K562 (cell line): Measurements from ENCODE around the gene CEP131. TPM values are rescaled to one million over a fixed set of nuclear protein-coding genes. Genes with fewer than 3 reads are reported as not detected.

Experiments
- ARID1B ChIP-seq: fragments of 450-650 bp; IDR thresholded peaks from 2 replicates; pipeline ENCODE4 v1.6.1; 2016; ENCODE audit warnings: antibody characterized with exemption, mild to moderate bottlenecking, inconsistent platforms
- ATF1 ChIP-seq, 2 experiments: fragments of 450-650 bp in 1 of 2; IDR thresholded peaks; 2 replicates each; pipeline ENCODE4 v1.6.1; 2016; ENCODE audit warnings: missing compliant biosample characterization in 1 of 2, missing genetic modification characterization in 1 of 2
- CBFA2T2 ChIP-seq: fragments of 450-650 bp; conservative IDR thresholded peaks from 2 replicates; pipeline ENCODE4 v1.6.1; 2017; ENCODE audit warnings: mild to moderate bottlenecking
- FOSL1 ChIP-seq: fragments of 200-800 bp; sonication (Bioruptor generic); conservative IDR thresholded peaks from 2 replicates; pipeline ENCODE4 v1.6.1; 2016; ENCODE audit warnings: missing genetic modification characterization, missing compliant biosample characterization
- HDAC2 ChIP-seq: fragments of 450-650 bp; IDR thresholded peaks from 2 replicates; pipeline ENCODE4 v1.6.1; 2016; ENCODE audit warnings: mild to moderate bottlenecking
- KDM1A ChIP-seq, 2 experiments: fragments of 450-650 bp; IDR thresholded peaks; 2 replicates each; pipeline ENCODE4 v1.6.1; 2016; ENCODE audit warnings: mild to moderate bottlenecking in 2 of 2
- KLF16 ChIP-seq: IDR thresholded peaks from 2 replicates; pipeline ENCODE4 v1.6.1; 2016; ENCODE audit warnings: antibody characterized with exemption
- MECOM ChIP-seq: fragments of 250-450 bp; sonication (Bioruptor Pico); IDR thresholded peaks from 2 replicates; pipeline ENCODE4 v1.8.0; 2022; ENCODE audit warnings: inconsistent platforms
- NCOR1 ChIP-seq: fragments of 450-650 bp; IDR thresholded peaks from 2 replicates; pipeline ENCODE4 v1.6.1; 2016; ENCODE audit warnings: mild to moderate bottlenecking, moderate library complexity
- PHB ChIP-seq: fragments of 250-450 bp; sonication (Bioruptor Pico); IDR thresholded peaks from 2 replicates; pipeline ENCODE4 v1.5.0; 2021
- PRMT5 ChIP-seq: sonication (generic); formaldehyde crosslinking; IDR thresholded peaks from 2 replicates; pipeline ENCODE4 v1.5.0; 2020; ENCODE audit warnings: missing genetic modification reagents
- SMAD2 ChIP-seq: fragments of 150-350 bp; IDR thresholded peaks from 2 replicates; pipeline ENCODE4 v1.6.1; 2014; ENCODE audit warnings: low read depth, mild to moderate bottlenecking, low read length
- SMARCA5 ChIP-seq: fragments of 450-650 bp; IDR thresholded peaks from 2 replicates; pipeline ENCODE4 v1.6.1; 2016
- TAL1 ChIP-seq: fragments of 450-650 bp; IDR thresholded peaks from 2 replicates; pipeline ENCODE4 v1.6.1; 2016; ENCODE audit warnings: mild to moderate bottlenecking
- TCF7 ChIP-seq: sonication (generic); IDR thresholded peaks from 2 replicates; pipeline ENCODE4 v1.6.1; 2016; ENCODE audit warnings: antibody characterized with exemption, borderline replicate concordance
- TEAD1 ChIP-seq, 2 experiments: fragments of 450-650 bp in 1 of 2; sonication (generic) in 1 of 2; formaldehyde crosslinking; IDR thresholded peaks; 2 replicates each; pipeline versions ENCODE4 v1.4.0 to v1.8.0; 2020 to 2022; ENCODE audit warnings: mild to moderate bottlenecking in 2 of 2, missing genetic modification reagents in 1 of 2
- TFAM ChIP-seq: fragments of 250-450 bp; sonication (Bioruptor Pico); conservative IDR thresholded peaks from 2 replicates; pipeline ENCODE4 v1.5.0; 2021; ENCODE audit warnings: mild to moderate bottlenecking, moderate library complexity
- TGIF2 ChIP-seq: sonication (generic); formaldehyde crosslinking; IDR thresholded peaks from 2 replicates; pipeline ENCODE4 v1.8.1; 2022; ENCODE audit warnings: mild to moderate bottlenecking, missing genetic modification reagents, moderate library complexity
- ZNF282 ChIP-seq: sonication (generic); formaldehyde crosslinking; IDR thresholded peaks from 2 replicates; pipeline ENCODE4 v1.8.1; 2023; ENCODE audit warnings: missing genetic modification reagents
- ZNF766 ChIP-seq: fragments of 200-800 bp; sonication (Bioruptor generic); conservative IDR thresholded peaks from 2 replicates; pipeline ENCODE4 v1.6.1; 2016; ENCODE audit warnings: missing genetic modification characterization, missing compliant biosample characterization
- polyA plus RNA-seq, 8 experiments: library from polyadenylated mRNA; depleted of rRNA in 4 of 8; stranded (reverse) in 5 of 8; unstranded in 3 of 8; fragments of >200 nt; fragmentation: Nextera tagmentation in 2 of 8; fragmentation: Illumina TruSeq in 1 of 8; extraction: Ambion mirVana in 2 of 8; extraction: Trizol in 1 of 8; gene quantifications; 2 replicates each; pipeline versions ENCODE4 v1.2.1 to v1.2.3, GENCODE V29; 2011 to 2014; ENCODE audit warnings: inconsistent platforms in 1 of 8, missing spikeins in 1 of 8
- total RNA-seq, 7 experiments: library from RNA; depleted of rRNA in 6 of 7; stranded (reverse); fragments of >200 nt in 6 of 7; fragmentation: Illumina TruSeq in 2 of 7; extraction: Trizol in 2 of 7; gene quantifications; 2 replicates each; pipeline versions ENCODE4 v1.2.1 to v1.2.3, GENCODE V29; 2011 to 2021; ENCODE audit warnings: low replicate concordance in 1 of 7
- TF ChIP-seq, protein P1 (sequence below): fragments of 450-650 bp; IDR thresholded peaks from 2 replicates; pipeline ENCODE4 v1.6.1; 2016; ENCODE audit warnings: low read depth, mild to moderate bottlenecking, moderate library complexity
- TF ChIP-seq, protein P2 (sequence below): sonication (generic); formaldehyde crosslinking; IDR thresholded peaks from 2 replicates; pipeline ENCODE4 v1.8.1; 2023; ENCODE audit warnings: missing genetic modification reagents, mild to moderate bottlenecking, borderline replicate concordance
- TF ChIP-seq, protein P3 (sequence below): sonication (generic); formaldehyde crosslinking; IDR thresholded peaks from 2 replicates; pipeline ENCODE4 v1.8.1; 2023; ENCODE audit warnings: mild to moderate bottlenecking, missing genetic modification reagents

CEP131 gene
- total and polyA plus RNA-seq, 9 of the 15 experiments (the other 6 are each of a cell fraction or from before 2014, with no cell fraction given): 0.24 to 21.2 (median 2.3) TPM

DNA sequence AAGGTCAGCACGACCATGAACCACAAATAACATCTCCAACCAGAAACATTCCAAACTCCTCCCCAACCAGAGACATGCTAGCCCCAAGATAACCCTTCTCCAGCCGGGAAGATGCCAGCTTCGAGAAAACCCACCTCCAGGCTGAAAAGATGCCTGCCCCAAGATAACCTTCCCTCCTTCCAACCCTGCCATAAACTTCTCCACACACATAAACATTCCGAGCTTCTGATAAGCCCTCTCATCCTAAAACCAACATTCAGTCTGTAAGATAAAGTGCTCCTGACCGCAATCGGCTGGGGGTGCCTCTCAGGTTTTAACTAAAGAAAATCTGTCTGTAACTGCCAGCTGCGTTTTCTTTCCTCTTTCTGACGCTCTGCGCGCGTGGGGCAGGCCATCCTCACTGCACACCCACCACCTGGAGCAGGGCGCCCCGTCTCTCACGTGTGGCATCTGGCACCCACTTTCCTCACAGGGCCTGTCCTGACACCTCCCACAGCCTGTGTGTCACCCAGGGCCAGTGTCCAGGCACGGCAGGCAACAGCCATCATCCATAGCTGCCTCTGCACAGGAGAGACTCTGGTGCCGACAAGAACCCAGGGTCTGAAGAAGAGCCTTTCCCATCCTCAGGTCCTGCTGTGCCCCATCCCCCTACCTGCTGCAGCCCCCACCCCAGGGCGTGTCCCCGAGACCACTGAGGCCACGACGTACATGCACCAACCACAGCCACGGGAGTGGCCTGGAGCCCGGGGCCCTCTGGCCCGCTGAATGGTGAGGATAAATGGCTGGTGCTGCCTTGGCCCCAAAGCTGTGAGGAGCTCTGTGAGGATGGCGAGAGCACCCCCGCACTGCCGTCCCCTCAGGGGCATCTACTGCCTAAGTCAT lies 12.4 kb upstream of the CEP131 start (continued):
- TF ChIP-seq, protein P1, sequence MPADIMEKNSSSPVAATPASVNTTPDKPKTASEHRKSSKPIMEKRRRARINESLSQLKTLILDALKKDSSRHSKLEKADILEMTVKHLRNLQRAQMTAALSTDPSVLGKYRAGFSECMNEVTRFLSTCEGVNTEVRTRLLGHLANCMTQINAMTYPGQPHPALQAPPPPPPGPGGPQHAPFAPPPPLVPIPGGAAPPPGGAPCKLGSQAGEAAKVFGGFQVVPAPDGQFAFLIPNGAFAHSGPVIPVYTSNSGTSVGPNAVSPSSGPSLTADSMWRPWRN: peak; percentile 81
- TF ChIP-seq ZNF282 (CRISPR knock-in tag): peak; percentile 45; the same call in 1 of the 2 replicates
- TF ChIP-seq CBFA2T2: peak; percentile 81
- TF ChIP-seq HDAC2: peak; percentile 93
- TF ChIP-seq MECOM (CRISPR knock-in tag): no peak
- TF ChIP-seq PHB (CRISPR knock-in tag): no peak
- peak; percentile 31 to 94; a peak in 3 of 4 replicates for TF ChIP-seq TEAD1 (CRISPR knock-in tag; IDR thresholded peaks at IDR 0.05)
- no peak for TF ChIP-seq ATF1 (CRISPR knock-in tag; IDR thresholded peaks at IDR 0.05)
- 0 out of 2 replicates have a peak, but pooled peaks have one; percentile 28 for TF ChIP-seq ATF1 (tag; IDR thresholded peaks at IDR 0.05)
- TF ChIP-seq ZNF766 (CRISPR knock-in tag): peak; percentile 76; the same call in 1 of the 2 replicates
- peak; percentile 67 for TF ChIP-seq TAL1
- TF ChIP-seq TFAM (CRISPR knock-in tag): no peak
- peak; percentile 82 for TF ChIP-seq ARID1B
- TF ChIP-seq, protein P2, sequence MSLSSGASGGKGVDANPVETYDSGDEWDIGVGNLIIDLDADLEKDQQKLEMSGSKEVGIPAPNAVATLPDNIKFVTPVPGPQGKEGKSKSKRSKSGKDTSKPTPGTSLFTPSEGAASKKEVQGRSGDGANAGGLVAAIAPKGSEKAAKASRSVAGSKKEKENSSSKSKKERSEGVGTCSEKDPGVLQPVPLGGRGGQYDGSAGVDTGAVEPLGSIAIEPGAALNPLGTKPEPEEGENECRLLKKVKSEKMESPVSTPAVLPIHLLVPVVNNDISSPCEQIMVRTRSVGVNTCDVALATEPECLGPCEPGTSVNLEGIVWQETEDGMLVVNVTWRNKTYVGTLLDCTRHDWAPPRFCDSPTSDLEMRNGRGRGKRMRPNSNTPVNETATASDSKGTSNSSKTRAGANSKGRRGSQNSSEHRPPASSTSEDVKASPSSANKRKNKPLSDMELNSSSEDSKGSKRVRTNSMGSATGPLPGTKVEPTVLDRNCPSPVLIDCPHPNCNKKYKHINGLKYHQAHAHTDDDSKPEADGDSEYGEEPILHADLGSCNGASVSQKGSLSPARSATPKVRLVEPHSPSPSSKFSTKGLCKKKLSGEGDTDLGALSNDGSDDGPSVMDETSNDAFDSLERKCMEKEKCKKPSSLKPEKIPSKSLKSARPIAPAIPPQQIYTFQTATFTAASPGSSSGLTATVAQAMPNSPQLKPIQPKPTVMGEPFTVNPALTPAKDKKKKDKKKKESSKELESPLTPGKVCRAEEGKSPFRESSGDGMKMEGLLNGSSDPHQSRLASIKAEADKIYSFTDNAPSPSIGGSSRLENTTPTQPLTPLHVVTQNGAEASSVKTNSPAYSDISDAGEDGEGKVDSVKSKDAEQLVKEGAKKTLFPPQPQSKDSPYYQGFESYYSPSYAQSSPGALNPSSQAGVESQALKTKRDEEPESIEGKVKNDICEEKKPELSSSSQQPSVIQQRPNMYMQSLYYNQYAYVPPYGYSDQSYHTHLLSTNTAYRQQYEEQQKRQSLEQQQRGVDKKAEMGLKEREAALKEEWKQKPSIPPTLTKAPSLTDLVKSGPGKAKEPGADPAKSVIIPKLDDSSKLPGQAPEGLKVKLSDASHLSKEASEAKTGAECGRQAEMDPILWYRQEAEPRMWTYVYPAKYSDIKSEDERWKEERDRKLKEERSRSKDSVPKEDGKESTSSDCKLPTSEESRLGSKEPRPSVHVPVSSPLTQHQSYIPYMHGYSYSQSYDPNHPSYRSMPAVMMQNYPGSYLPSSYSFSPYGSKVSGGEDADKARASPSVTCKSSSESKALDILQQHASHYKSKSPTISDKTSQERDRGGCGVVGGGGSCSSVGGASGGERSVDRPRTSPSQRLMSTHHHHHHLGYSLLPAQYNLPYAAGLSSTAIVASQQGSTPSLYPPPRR: peak; percentile 77; the same call in 1 of the 2 replicates
- no peak for TF ChIP-seq TGIF2 (CRISPR knock-in tag)
- TF ChIP-seq KLF16: peak; percentile 76
- TF ChIP-seq FOSL1 (tag): peak; percentile 59
- peak; percentile 95 for TF ChIP-seq KDM1A (IDR thresholded peaks at IDR 0.05)
- TF ChIP-seq, protein P3, sequence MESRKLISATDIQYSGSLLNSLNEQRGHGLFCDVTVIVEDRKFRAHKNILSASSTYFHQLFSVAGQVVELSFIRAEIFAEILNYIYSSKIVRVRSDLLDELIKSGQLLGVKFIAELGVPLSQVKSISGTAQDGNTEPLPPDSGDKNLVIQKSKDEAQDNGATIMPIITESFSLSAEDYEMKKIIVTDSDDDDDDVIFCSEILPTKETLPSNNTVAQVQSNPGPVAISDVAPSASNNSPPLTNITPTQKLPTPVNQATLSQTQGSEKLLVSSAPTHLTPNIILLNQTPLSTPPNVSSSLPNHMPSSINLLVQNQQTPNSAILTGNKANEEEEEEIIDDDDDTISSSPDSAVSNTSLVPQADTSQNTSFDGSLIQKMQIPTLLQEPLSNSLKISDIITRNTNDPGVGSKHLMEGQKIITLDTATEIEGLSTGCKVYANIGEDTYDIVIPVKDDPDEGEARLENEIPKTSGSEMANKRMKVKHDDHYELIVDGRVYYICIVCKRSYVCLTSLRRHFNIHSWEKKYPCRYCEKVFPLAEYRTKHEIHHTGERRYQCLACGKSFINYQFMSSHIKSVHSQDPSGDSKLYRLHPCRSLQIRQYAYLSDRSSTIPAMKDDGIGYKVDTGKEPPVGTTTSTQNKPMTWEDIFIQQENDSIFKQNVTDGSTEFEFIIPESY (CRISPR knock-in tag): 0 out of 2 replicates have a peak, but pooled peaks have one; percentile 17
- no peak for TF ChIP-seq SMARCA5
- TF ChIP-seq PRMT5 (CRISPR knock-in tag): no peak
- TF ChIP-seq TCF7: no peak
- TF ChIP-seq SMAD2: no peak
- peak; percentile 76 for TF ChIP-seq NCOR1
